Measurements from ENCODE around the gene SLC4A11.
"Not testable (repeated sequence)": the region's sequence is repeated elsewhere in the genome, so short reads cannot be mapped to it uniquely, and the experiment has no call there.

Gene SLC4A11

GRCh38 chr20:3199976-3200755, 38.8 kb downstream of the SLC4A11 start:
- no peak for DNase-seq

GRCh38 chr20:3199206-3199605, 39.8 kb downstream of the SLC4A11 start:
- DNase-seq = no peak

GRCh38 chr20:3195590-3196237, 43.3 kb downstream of the SLC4A11 start:
- DNase-seq = no peak

GRCh38 chr20:3194617-3195280, 44.2 kb downstream of the SLC4A11 start:
- no peak for DNase-seq

GRCh38 chr20:3193806-3194616, 45.0 kb downstream of the SLC4A11 start:
- DNase-seq = no peak

- no peak for DNase-seq
These were observed 46.6 kb downstream of the SLC4A11 start for GRCh38 chr20:3192226-3193015.

GRCh38 chr20:3190681-3191111, 48.3 kb downstream of the SLC4A11 start:
- DNase-seq = no peak

GRCh38 chr20:3189561-3190131, 49.3 kb downstream of the SLC4A11 start:
- DNase-seq = no peak

GRCh38 chr20:3188823-3189413, 50.1 kb downstream of the SLC4A11 start:
- no peak for DNase-seq

GRCh38 chr20:3187861-3188260, 51.1 kb downstream of the SLC4A11 start:
- DNase-seq = not testable (repeated sequence)

- DNase-seq = no peak
These were observed 54.9 kb downstream of the SLC4A11 start for GRCh38 chr20:3183896-3184612.

- not testable (repeated sequence) for DNase-seq
These were observed 56.6 kb downstream of the SLC4A11 start for GRCh38 chr20:3182429-3182828.

- no peak for DNase-seq
These were observed 57.7 kb downstream of the SLC4A11 start for GRCh38 chr20:3181270-3181669.

- DNase-seq = no peak
These were observed 58.7 kb downstream of the SLC4A11 start for GRCh38 chr20:3180319-3180718.

GRCh38 chr20:3177746-3178485, 61.1 kb downstream of the SLC4A11 start:
- DNase-seq = no peak
